Activated T-helper 1 cell treated with anti-CD3 and anti-CD28 coated beads, Interleukin-2, amount 50 U/mL, for 16 hours (primary cell): ENCODE results near the gene CHRM4.
"Not testable (repeated sequence)": the region's sequence is repeated elsewhere in the genome, so short reads cannot be mapped to it uniquely, and the experiment has no call there.

Experiments used
- DNase-seq, 2 donors: peaks; one replicate each; pipeline ENCODE4 v3.0.0-alpha.2; 2020; ENCODE audit warnings: low read depth in 1 of 2, low spot score in 1 of 2

CHRM4 gene

DNA sequence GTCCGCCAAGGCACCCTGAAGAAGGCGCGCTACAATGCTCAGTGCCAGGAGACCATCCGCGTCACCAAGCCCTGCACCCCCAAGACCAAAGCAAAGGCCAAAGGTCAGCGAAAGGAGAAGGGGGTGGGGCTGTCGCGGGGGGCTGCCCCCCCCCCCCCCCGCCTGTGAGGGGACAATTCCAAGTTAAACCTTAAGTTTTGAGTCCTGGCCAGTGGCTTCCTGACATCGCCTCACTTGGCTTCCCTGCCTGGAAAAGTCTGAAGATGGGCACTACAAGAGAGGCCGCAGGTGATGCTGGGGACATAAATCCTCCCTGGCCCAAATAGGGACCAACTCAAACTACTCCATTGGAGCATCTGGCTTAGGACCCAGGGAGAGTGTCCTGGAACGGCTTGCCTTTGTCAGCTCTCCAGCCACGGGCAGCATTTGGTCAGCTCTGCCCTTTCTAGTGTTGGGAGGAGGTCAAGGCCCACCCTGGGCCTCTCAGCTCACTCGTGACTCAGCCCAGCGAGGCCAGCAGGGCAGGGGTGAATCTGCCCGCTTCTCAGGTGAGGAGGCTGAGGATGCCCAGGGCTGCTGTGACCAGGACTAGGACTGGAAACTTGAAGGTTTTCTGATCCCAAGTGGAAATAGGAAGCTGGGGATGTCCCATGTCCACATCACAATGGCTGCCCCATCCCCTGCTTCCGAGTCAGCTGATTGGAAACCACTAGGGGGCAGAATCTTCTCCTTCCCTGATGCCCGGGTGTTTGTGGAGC, 8.8 kb downstream of the CHRM4 start:
- DNase-seq = no peak

DNA sequence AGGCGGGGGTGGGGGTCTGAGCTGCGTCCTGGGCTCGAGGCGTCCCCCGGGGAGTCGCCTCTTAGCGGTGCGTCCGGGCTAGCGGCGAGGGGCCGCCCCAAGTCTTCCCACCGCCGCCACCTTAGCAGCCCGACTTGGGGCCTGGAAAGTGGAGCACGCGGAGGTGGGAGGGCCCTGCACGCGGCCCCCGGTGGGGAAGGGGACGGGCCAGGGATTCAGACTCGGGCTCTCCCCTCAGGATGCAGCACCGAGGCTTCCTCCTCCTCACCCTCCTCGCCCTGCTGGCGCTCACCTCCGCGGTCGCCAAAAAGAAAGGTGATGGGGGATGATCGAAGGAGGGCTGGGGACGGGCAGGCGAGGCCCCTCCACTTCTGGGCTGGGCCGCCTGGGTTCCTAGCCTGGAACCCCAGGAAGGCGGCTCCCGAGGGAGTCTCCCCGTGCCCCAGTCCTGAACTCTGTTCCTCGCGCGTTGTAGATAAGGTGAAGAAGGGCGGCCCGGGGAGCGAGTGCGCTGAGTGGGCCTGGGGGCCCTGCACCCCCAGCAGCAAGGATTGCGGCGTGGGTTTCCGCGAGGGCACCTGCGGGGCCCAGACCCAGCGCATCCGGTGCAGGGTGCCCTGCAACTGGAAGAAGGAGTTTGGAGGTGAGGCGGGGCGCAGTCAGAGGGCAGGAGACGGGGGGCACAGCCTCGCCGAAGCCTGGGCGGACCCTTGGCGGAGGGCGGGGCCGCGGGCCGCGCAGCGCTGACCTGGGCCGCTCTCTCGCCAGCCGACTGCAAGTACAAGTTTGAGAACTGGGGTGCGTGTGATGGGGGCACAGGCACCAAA, 9.5 kb downstream of the CHRM4 start:
- DNase-seq = no peak

DNA sequence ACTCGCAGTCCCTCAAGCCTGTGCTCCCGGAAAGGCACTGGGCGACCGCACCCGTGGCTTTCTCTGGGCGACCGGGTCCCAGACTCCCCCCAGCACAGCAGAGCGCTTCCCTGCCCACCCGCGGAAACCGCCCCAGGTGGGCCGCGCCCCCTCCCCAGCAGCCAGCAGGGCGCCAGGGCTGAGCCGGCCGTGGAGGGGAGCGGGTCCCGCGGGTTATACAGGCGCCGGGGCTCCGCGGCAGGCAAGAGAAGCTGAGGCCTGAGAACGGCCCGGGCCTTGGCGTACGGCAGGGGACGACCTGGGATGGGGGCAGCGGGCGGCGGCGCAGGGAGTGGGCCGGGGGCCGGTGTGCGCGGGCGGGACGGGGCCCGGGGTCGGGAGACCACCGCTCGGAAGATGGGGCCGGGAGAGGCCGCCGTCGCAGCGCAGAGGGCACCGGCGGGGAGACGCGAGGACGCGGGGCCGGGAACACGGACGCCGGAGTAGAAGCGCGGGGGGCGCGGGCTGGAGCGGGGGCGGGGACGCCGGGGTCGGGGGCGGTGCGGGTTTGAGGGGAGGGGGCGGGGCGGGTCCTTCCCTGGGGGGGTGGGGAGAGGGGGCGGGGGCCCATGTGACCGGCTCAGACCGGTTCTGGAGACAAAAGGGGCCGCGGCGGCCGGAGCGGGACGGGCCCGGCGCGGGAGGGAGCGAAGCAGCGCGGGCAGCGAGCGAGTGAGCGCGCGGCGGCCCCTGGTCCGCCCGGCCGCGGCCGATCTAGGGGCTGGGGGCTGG, 10.3 kb downstream of the CHRM4 start, which contains the start of gene MDK:
Gene MDK, plus strand, starts transcription at position 622 of the 771 bp plus-strand sequence. CDS start 389 bp downstream, outside the sequence.
- DNase-seq = no peak

DNA sequence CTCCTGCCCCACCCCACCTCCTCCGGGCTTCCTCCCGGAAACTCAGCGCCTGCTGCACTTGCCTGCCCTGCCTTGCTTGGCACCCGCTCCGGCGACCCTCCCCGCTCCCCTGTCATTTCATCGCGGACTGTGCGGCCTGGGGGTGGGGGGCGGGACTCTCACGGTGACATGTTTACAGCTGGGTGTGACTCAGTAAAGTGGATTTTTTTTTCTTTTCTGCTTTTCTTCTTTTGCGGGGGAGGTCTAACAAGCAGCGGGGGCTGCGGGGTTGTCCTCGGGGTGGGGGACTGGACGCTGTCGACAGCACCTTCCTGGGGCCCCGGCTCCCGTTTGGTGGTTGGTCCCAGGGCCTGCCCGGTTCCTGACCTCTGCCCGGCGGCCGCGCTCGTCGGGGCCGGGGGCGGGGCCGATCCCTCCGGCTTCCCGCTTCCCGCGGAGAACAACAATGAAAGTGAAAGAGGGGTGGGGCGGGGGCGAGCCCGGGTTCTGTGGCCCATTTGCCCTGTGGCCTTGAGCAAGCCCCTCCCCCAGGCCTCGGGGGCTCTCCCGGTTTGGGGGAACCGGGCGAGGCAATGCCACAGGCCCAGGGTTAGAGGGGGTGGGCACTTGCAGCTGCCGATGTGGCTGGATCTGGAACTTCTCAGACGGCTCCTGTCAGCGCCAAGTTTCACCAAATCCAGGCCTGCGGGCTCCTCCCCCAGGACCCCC, 11.1 kb downstream of the CHRM4 start:
- peak in 1 of 2 donors; percentile 43 for DNase-seq

DNA sequence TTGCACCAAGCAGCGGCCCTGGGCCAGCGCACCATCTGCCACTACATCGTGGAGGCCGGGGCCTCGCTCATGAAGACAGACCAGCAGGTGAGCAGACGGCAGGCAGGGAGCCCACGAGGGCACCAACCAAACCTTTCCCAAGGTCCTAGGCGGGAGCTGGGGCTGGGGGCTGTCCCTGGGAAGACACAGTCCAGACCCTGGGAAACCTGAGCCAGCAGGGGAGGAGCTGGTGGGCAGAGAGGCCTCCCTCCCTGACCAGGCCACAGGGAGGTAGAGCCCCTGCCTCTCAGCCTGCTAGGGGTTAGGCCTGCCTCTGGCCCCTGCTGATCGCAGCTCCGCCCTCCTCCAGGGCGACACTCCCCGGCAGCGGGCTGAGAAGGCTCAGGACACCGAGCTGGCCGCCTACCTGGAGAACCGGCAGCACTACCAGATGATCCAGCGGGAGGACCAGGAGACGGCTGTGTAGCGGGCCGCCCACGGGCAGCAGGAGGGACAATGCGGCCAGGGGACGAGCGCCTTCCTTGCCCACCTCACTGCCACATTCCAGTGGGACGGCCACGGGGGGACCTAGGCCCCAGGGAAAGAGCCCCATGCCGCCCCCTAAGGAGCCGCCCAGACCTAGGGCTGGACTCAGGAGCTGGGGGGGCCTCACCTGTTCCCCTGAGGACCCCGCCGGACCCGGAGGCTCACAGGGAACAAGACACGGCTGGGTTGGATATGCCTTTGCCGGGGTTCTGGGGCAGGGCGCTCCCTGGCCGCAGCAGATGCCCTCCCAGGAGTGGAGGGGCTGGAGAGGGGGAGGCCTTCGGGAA, 11.9 kb downstream of the CHRM4 start:
- DNase-seq = not testable (repeated sequence)

DNA sequence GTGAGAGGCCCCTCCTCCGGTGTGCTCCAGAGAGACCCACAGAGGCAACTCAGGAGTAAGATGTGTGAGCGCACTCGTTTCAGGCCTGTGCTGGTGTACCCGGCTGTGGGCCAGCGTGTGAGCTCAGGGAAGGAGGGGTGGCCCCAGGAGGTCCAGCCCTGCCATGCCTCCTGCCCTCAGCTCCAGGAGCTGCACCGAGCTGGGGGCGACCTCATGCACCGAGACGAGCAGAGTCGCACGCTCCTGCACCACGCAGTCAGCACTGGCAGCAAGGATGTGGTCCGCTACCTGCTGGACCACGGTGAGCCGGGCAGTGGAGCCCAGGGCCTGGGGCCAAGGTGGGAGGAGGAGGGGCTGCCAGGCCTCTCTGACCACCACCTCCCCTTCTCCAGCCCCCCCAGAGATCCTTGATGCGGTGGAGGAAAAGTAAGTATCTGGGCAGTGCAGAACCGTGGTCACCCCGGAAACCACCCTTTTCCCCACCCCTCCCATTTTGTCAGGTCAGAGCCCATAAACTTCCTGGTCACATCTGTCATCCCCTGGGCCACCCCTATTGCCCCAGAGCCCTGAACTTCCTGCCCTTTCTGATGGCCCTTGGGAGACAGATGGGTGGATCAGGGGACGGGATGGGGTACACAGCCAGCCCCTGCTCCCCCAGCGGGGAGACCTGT, 12.6 kb downstream of the CHRM4 start:
- no peak for DNase-seq

DNA sequence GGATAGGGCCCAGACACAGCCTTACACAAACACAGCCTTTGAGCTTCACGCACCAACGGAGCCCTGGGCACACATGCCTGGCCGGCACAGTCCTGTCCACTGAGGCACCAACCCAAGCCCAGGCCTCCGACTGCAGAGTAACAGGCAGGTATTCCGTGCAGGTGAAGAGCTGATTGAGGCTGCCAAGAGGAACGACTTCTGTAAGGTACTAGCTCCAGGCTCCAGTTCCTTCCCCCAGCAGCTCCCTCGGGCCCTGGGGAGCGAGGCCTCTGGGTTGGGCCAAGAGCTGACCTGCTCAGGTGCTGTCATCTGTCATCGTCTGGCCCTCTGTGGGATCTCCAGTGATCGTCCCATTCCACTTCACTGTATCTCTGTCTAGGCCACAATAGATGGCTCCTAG, 13.3 kb downstream of the CHRM4 start:
- DNase-seq = no peak

DNA sequence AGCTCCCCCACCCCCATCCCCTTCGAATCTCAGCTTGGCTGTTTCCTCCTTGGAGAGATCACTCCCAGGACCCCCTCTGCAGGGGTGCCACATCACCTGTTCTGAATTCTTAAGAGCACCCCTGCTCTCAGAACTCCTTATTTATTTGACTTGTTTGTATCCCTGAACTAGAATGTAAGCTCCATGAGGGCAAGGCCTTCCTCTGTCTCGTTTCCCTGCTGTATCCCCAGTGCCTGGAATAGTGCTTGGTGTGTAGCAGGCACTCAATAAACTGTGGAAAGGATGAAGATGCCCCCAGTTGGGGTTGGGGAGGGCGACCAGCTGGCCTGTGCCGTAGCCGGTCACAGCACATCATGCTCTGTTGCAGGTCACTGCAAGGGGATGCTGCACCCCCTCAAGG, 13.7 kb downstream of the CHRM4 start:
- DNase-seq = no peak

DNA sequence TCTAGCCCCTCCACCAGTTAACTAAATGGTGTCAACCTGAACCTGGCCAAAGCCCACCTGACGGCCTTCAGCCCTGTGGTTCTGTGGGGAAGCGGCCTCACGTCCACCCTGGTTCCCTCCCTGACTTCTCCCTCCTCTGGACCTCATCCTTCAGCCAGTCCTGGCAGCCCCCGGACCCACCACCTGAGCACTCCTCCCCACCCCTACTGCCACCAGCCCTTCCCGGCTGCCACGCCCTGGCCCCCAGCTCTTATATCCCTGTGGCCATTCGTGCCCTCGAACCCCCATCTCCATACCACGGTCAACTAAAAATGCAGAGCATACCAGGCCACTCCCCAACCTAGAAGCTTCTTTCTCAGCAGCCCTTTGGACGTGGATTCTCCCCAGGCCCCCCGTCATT, 14.3 kb downstream of the CHRM4 start:
- no peak for DNase-seq

DNA sequence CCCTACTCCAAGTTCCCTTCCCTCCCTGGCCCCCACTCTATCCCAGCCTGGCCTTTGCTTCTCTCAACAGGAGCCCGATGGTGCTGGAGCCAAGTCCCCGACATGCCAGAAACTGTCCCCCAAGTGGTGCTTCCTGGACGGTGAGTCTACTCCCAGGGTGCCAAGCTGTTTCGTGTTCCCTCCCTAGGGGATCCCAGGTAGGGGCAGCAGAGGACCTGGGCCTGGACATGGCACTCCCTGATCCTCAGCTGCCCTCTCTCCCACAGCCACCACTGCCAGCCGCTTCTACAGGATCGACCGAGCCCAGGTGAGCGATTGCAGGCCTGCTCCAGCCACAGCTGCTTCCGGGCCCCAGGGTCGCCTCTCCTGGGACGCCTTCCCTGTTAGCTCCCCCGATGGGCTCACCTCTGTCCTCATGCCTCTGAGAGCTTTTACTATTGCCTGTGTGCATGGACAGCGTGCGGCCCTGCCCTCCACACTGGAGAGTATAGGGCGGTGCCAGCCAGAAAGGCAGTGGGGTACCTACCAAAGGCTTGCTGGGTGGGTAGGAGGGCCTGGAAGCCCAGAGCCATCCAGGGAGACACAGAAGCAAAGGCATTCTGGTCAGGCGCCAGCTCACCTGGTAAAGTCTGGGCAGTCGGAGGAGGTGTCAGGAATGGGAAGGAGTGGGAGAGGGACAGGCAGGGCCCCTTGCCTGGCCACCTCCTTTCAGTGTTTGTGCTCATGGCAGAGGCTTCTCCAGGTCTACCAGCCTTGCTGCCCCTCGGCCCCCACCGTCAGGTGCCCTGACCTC, 15.1 kb downstream of the CHRM4 start:
- no peak for DNase-seq

DNA sequence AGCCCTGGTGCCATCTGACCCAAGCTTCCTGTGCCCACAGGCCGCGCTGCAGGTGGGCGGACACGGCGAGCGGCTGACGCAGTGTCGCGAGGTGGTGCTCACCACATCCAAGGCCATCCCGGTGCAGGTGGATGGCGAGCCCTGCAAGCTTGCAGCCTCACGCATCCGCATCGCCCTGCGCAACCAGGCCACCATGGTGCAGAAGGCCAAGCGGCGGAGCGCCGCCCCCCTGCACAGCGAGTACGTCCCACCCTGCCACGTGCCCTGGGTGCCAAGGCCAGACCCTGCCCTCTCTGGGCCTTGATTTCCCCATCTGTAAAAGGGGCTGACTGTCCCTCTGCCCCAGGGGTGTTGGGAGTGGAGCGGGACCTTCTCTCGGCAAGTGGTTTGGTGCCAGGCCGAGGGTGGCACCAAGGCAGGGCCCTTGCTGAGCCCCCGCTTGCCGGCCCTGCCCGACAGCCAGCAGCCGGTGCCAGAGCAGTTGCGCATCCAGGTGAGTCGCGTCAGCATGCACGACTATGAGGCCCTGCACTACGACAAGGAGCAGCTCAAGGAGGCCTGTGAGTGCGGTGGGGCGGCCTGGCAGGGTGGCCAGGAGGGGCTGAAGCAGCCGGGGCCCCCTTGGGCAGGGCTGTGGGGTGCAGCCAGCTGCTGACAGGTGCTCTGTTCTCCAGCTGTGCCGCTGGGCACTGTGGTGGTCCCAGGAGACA, 16.0 kb downstream of the CHRM4 start:
- DNase-seq = no peak

DNA sequence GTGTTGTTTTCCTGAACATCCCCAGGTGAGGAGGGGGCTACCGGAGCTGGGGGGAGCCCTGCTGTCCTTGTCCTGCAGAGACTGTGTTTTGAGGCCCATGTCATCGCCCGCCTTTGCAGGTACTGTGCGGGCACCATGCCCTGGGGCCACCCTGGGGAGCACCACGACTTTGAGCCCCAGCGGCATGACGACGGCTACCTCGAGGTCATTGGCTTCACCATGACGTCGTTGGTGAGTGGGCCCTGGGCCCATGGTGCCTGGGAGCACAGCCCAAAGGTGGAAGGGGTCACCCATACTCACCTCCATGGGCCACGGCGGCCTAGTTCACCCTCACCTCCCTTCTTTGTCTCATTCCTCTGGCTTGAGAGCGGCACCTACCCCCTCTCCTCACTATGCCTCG, 16.8 kb downstream of the CHRM4 start:
- DNase-seq = no peak

DNA sequence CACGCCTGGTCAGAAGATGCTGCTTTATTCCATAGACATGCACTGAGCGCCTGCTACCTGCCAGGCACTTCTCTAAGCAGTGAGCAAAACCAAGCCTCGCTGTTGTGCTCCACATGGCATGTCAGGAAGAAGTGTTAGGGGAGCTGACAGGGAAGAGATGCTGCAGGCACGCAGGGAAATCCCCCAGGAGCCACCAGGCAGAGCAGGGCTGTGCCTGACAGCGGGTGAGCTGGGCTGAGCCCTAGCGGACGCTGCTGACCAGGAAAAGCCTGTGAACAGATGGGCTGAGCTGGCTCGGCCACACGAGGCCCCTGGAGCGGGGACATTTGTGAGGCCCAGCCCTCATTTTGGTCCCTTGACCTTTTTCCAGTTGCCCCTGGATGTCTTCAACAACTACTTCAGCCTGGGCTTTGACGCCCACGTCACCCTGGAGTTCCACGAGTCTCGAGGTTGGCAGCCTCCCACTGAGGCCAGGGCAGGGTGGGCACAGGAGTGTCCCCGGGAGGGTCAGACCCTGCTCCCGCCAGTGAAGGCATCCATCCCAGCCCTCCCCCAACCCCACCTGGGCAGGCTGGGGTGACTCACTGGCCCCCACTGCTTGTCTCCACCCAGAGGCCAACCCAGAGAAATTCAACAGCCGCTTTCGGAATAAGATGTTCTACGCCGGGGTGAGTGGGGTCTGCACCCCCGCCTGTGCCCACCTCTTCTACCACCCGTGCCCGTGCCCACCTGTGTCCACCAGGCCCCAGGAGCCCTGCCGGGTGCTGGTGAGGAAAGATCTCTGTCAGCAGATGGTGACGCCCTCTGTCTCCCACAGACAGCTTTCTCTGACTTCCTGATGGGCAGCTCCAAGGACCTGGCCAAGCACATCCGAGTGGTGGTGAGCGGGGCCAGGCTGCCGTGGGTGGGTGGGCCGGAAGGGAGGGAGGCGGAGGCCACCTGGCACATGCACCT, 17.5 kb downstream of the CHRM4 start:
- no peak for DNase-seq

DNA sequence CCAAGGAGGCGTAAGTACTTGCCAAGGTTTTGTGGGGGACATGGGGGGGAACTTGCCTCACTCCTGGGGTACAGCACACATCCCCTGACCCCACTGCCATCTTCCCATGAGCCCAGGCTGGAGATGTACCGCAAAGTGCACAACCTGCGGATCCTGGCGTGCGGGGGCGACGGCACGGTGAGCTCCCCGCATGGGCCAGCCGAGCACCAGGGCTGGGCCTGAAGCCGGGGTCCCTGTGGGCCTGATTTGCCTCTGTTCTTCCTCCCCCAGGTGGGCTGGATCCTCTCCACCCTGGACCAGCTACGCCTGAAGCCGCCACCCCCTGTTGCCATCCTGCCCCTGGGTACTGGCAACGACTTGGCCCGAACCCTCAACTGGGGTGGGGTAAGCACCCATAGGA, 19.1 kb downstream of the CHRM4 start:
- not testable (repeated sequence) for DNase-seq

DNA sequence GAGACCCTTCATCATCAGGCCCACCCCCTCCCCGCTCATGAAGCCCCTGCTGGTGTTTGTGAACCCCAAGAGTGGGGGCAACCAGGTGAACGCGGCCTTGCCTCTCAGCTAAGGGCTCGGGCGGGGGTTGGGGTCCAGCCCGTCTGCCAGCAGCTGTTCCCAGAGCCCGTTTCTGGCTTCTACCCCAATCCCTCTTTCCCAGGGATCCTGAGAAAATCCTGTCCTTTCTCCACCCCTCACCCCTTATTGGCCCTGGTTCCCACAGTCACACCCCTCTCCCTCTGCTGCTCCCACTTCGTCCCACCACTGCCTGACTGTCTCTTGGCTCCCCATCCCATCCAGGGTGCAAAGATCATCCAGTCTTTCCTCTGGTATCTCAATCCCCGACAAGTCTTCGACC, 19.5 kb downstream of the CHRM4 start:
- DNase-seq = no peak

DNA sequence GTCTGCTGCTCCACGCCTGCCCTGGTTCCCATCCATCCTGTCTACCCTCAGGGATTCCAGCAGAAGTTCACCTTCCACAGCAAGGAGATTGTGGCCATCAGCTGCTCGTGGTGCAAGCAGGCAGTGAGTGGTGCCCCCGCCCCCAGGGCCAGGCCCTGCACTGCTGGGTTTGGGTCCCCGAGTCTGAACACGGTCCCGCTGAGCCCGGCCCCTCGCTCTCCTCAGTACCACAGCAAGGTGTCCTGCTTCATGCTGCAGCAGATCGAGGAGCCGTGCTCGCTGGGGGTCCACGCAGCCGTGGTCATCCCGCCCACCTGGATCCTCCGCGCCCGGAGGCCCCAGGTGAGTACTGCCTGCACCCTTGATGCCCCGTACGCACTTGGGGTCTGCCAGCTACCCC, 20.3 kb downstream of the CHRM4 start:
- DNase-seq = not testable (repeated sequence)

DNA sequence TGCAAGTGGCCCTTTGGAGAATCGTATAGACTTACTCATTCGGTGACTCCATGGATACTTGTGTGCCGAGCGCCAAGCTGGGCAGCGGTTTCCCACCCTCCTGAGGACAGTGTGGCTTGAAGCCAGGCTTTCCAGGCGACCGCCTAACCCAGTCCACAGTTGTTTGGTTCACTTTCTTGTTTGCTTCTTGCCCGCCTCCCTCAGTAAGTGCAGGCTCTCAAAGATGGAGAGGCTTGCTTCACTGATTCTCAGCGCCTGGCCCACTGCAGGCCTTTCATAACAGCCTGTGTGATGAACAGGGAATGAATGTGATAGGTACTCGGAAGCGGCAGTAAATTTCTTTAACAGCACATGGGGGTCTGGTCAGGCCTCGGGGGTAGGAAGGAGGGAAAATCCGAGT, 21.3 kb downstream of the CHRM4 start:
- no peak for DNase-seq
